NCI-H2227 treated with DMSO at 0.1 percent for 48 hours (cell line): ENCODE measurements around the gene VARS2.

ENCODE experiments used
- DNase-seq: peaks from one replicate; lab custom pipeline; 2025; lab: John Stamatoyannopoulos, UW

The VARS2 gene

GRCh38 chr6:30884521-30885480, 29.2 kb upstream of the VARS2 start:
- no peak for DNase-seq

DNA sequence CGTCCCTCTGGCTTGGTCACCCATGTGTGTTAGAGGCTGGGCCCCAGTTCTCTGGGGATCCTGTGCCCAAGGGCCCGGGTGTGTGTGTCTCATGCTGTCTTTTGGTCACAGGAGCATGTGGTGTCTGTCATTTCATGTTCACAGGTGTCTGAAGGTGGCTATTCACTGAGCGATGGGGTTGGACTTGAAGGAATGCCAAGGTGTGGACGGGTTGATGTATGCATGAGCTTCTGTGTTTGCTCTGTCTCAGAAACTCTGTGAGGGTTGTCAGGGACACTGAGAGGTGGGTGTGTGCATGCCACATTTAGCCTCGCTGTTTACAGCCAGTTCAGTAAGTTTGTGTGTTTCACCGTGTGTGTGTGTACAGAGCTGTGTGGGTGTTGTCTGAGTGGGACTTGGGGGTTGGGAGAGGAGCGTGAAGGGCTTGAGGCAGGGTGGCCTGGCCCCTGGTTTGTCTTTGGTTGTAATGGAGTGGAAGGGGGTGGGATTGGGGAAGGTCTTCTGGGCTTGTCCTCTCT, 28.5 kb upstream of the VARS2 start:
- no peak for DNase-seq

- DNase-seq = peak; percentile 86
Observed at GRCh38 chr6:30885999-30886896, 27.8 kb upstream of the VARS2 start.

DNA sequence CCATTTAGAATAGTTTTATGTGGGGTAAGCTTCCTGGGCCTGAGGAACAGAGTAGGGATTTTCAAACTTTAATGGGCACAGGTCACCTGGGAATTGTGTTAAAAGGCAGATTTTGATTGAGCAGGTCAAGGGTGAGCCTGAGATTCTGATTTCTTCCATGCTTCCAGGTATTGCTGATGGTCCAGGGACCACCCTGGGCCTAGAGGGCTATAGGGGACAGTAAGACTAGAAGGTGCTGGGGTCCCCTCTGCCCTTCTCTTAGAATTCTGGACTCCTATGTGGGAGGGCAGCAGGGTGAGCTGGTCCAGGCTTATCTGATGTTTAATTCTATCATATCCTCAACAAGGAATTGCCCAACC, 27.2 kb upstream of the VARS2 start:
- no peak for DNase-seq

- no peak for DNase-seq
Observed at GRCh38 chr6:30887901-30888815, 25.9 kb upstream of the VARS2 start.

- DNase-seq = no peak
Observed at GRCh38 chr6:30888816-30889495, 25.1 kb upstream of the VARS2 start.

- DNase-seq = no peak
Observed at GRCh38 chr6:30889496-30889885, 24.5 kb upstream of the VARS2 start.

- no peak for DNase-seq
Observed at GRCh38 chr6:30889921-30890645, 24.0 kb upstream of the VARS2 start.

GRCh38 chr6:30890646-30891449, 23.2 kb upstream of the VARS2 start:
- DNase-seq = no peak

DNA sequence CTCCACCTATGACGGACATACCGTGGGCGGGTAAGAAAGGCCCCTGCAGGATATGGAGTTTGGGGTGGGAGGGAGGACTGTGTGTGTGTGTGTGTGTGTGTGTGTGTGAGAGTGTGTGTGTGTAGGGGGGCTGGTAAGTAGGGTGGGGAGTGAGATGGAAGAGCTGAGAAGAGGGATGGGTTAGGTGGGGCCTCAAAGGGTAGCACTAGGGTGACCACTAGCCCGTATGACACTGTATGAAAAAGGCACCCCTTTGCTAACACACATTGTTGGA, 22.7 kb upstream of the VARS2 start:
- DNase-seq = no peak

GRCh38 chr6:30891816-30892538, 22.1 kb upstream of the VARS2 start:
- DNase-seq = no peak

- DNase-seq = no peak
Observed at GRCh38 chr6:30893001-30893591, 20.9 kb upstream of the VARS2 start.

DNA sequence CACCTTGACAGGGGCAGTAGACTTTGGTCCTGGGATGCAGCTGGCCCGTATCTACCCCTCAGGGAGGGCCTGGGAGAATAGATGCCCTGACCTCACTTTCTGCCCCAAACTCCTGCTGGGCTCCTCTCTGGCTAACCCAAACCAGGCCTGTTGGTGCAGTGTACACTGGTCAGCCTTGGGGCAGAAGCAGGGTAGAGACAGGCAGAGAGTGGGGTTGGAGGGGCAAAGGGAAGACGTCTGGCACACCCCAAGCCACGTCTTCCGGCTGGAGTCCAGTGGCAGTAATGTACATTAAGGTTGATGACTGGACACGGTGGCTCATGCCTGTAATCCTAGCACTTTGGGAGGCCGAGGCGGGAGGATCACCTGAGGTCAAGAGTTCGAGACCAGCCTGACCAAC, 20.4 kb upstream of the VARS2 start:
- no peak for DNase-seq

DNA sequence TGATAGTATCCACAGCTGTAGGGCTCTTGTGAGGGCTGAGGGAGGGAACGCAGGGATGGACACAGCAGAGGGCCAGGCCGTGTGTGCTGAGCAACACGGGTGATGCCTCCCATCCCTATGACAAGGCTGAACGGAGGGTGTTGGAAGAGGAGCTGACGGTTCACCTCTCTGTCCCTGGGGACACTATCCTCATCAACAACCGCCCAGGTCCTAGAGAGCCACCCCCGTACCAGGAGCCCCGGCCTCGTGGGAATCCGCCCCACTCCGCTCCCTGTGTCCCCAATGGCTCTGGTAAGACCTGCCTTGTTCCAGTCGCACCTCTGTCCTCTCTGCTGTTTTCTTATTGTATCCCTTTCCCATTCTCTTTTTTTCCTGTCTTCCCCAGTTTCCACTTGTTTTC, 19.7 kb upstream of the VARS2 start:
- no peak for DNase-seq

GRCh38 chr6:30894935-30895334, 19.1 kb upstream of the VARS2 start:
- no peak for DNase-seq

DNA sequence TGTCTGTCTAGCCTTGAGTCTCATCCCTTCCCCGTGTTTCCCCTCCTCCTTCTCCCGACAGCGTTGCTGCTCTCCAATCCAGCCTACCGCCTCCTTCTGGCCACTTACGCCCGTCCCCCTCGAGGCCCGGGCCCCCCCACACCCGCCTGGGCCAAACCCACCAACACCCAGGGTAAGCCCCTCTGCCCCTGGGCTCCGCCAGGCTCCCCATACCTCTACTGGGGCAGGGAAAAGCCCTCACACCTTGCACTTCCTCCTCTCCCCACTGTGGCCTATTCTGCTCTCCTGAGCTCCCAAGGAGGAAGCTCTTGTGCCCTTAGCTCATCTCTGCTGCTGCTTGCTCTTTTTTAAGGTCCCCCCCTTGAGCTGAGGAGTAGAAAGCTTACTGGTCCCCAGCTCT, 18.7 kb upstream of the VARS2 start:
- no peak for DNase-seq

- no peak for DNase-seq
Observed at GRCh38 chr6:30896541-30896940, 17.5 kb upstream of the VARS2 start.

GRCh38 chr6:30897882-30898281, 16.2 kb upstream of the VARS2 start:
- no peak for DNase-seq
